CD4-positive, alpha-beta T cell treated with Interleukin-4 for 1 hour (primary cell): Measurements from ENCODE around the gene VPS37B.

Source experiments
- DNase-seq, 2 donors: peaks; one replicate each; pipeline ENCODE4 v3.0.0-alpha.2; 2020 to 2022

The VPS37B gene

GRCh38 chr12:122865268-122866231, 30.4 kb downstream of the VPS37B start:
- DNase-seq = peak in 1 of 2 donors; percentile 38

- no peak for DNase-seq
These were observed 31.1 kb downstream of the VPS37B start for GRCh38 chr12:122864894-122865253.

GRCh38 chr12:122862872-122863701, 32.8 kb downstream of the VPS37B start:
- peak in 1 of 2 donors; percentile 35 for DNase-seq

- no peak for DNase-seq
These were observed 33.8 kb downstream of the VPS37B start for GRCh38 chr12:122862110-122862634.

GRCh38 chr12:122861587-122861970, 34.3 kb downstream of the VPS37B start:
- no peak for DNase-seq

GRCh38 chr12:122860854-122861586, 34.9 kb downstream of the VPS37B start:
- DNase-seq = no peak

GRCh38 chr12:122860040-122860853, 35.7 kb downstream of the VPS37B start:
- peak; percentile 81 for DNase-seq

GRCh38 chr12:122859303-122860039, 36.5 kb downstream of the VPS37B start:
- no peak for DNase-seq

GRCh38 chr12:122858591-122859302, 37.2 kb downstream of the VPS37B start:
- DNase-seq = no peak

- no peak for DNase-seq
These were observed 37.8 kb downstream of the VPS37B start for GRCh38 chr12:122858171-122858570.

GRCh38 chr12:122856999-122857671, 38.8 kb downstream of the VPS37B start:
- DNase-seq = no peak

GRCh38 chr12:122855928-122856831, 39.7 kb downstream of the VPS37B start:
- DNase-seq = no peak

GRCh38 chr12:122855071-122855829, 40.7 kb downstream of the VPS37B start:
- no peak for DNase-seq

GRCh38 chr12:122854554-122854953, 41.4 kb downstream of the VPS37B start:
- DNase-seq = no peak

GRCh38 chr12:122853582-122854245, 42.2 kb downstream of the VPS37B start:
- no peak for DNase-seq

GRCh38 chr12:122852336-122853275, 43.3 kb downstream of the VPS37B start:
- no peak for DNase-seq
